MCF 10A (cell line): ENCODE results near the gene BHLHA15. TPM values are rescaled to one million over a fixed set of nuclear protein-coding genes. Genes with fewer than 3 reads are reported as not detected.

ENCODE experiments used
- BruUV-seq: library from RNA; stranded (reverse); fragments of 400-500 nt; replicated peaks from 2 replicates; lab custom pipeline; 2021; lab: Mats Ljungman, UMichigan
- CTCF ChIA-PET: fragments of 300-600 bp; sonication (Branson Sonifier 250); formaldehyde crosslinking; extraction: SDS; loops from one replicate; lab custom pipeline; 2021; ENCODE audit warnings: antibody characterized with exemption, inconsistent platforms; lab: Yijun Ruan, JAX
- POLR2A ChIA-PET: fragments of 300-600, 350-650 bp; sonication (Branson Sonifier 250); formaldehyde crosslinking; extraction: SDS; loops from one replicate; lab custom pipeline; 2020; ENCODE audit warnings: antibody characterized with exemption, inconsistent platforms; lab: Yijun Ruan, JAX
- DNase-seq: peaks from one replicate; pipeline ENCODE4 v3.0.0-alpha.2; 2018; ENCODE audit not compliant: unreplicated experiment
- H3K27ac Mint-ChIP-seq: one replicate; pipeline ENCODE4 v1.8.0; 2022; ENCODE audit warnings: mild to moderate bottlenecking, low read depth, mixed read lengths; ENCODE audit not compliant: unreplicated experiment
- H3K27me3 Mint-ChIP-seq: one replicate; pipeline ENCODE4 v1.8.0; 2022; ENCODE audit warnings: mixed read lengths; ENCODE audit not compliant: insufficient read depth, unreplicated experiment
- H3K36me3 Mint-ChIP-seq: one replicate; pipeline ENCODE4 v1.8.0; 2022; ENCODE audit warnings: mild to moderate bottlenecking, moderate library complexity, mixed read lengths; ENCODE audit not compliant: insufficient read depth, unreplicated experiment
- H3K4me1 Mint-ChIP-seq: one replicate; pipeline ENCODE4 v1.8.0; 2022; ENCODE audit warnings: mixed read lengths; ENCODE audit not compliant: insufficient read depth, unreplicated experiment
- H3K4me3 Mint-ChIP-seq: one replicate; pipeline ENCODE4 v1.8.0; 2022; ENCODE audit warnings: mild to moderate bottlenecking, moderate library complexity, mixed read lengths; ENCODE audit not compliant: unreplicated experiment
- H3K9me3 Mint-ChIP-seq: one replicate; pipeline ENCODE4 v1.8.0; 2022; ENCODE audit warnings: mixed read lengths; ENCODE audit not compliant: unreplicated experiment
- intact Hi-C: fragments of 100-400 bp; cut with micrococcal nuclease; formaldehyde crosslinking; loops from 2 replicates; pipeline ENCODE4 v1.14.1; 2022
- total RNA-seq: library from RNA; stranded (reverse); gene quantifications from 2 replicates; pipeline ENCODE4 v1.2.3, GENCODE V29; 2022
- TF ChIP-seq, protein P1 (sequence below): fragments of 200-600 bp; IDR thresholded peaks from one replicate; pipeline ENCODE4 v1.8.0; 2022; ENCODE audit warnings: antibody characterized with exemption, mild to moderate bottlenecking; ENCODE audit not compliant: unreplicated experiment

Gene BHLHA15
- total RNA-seq, 1 experiment from 2014 or later, result 3.2 TPM

DNA sequence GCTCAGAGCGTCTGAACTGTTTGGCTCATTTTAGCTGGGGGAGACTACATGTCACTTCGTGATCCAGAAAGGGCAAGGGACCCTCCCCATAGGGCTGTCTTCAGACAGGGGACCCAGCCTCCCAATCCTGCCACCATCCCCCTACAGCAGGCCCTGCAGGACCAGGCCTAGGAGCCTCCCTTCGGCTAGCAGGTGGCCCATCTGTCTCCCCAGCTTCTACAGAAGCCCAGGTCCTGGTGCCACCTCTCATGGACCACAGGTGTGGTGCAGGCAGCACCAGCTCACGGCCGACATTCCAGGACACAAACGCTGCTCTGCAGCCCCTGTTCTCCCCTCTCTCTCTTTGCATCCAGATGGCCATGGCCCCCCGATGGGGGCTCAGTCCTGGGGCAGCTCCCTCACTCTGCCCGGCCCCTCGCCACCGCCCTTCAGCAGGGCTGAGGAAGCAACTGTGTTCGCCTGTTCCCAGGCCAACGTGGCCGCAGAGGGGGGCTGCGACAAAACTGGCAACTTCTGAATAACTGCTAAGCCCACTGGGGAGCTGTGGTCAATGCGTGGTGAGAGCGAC is 30.5 kb downstream of the BHLHA15 start:
- ChIA-PET CTCF (interaction anchor here (0.7 to 1.1 kb wide), 3 partner anchors 8 to 724 kb away, joined by 3 to 6 read pairs (median 3); no protein-coding TSS in a partner anchor), POLR2A (no interaction called here)
- no peak overlapping the region for H3K27ac Mint-ChIP-seq

GRCh38 chr7:98242342-98242741 is 31.1 kb downstream of the BHLHA15 start:
- CTCF ChIA-PET, result interaction anchor here (0.7 to 1.1 kb wide), 2 partner anchors 8 to 723 kb away, joined by 3 to 6 read pairs; no protein-coding TSS in a partner anchor
- Mint-ChIP-seq H3K27ac (no peak overlapping the region), H3K36me3 (peaks cover 12% of the 10 kb centered on the region), H3K27me3 (no peaks in the 10 kb centered on the region), H3K4me3 (no peak overlapping the region), H3K4me1 (no peaks in the 10 kb centered on the region), H3K9me3 (no peaks in the 10 kb centered on the region)
- TF ChIP-seq, protein P1, sequence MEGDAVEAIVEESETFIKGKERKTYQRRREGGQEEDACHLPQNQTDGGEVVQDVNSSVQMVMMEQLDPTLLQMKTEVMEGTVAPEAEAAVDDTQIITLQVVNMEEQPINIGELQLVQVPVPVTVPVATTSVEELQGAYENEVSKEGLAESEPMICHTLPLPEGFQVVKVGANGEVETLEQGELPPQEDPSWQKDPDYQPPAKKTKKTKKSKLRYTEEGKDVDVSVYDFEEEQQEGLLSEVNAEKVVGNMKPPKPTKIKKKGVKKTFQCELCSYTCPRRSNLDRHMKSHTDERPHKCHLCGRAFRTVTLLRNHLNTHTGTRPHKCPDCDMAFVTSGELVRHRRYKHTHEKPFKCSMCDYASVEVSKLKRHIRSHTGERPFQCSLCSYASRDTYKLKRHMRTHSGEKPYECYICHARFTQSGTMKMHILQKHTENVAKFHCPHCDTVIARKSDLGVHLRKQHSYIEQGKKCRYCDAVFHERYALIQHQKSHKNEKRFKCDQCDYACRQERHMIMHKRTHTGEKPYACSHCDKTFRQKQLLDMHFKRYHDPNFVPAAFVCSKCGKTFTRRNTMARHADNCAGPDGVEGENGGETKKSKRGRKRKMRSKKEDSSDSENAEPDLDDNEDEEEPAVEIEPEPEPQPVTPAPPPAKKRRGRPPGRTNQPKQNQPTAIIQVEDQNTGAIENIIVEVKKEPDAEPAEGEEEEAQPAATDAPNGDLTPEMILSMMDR, result no peak
- intact Hi-C loops, result no loop called here
- BruUV-seq, result no TSS peak
- POLR2A ChIA-PET, result no interaction called here
- no peak for DNase-seq

More for the DNA sequence above, 30.5 kb downstream of the BHLHA15 start:
- no peak for DNase-seq
- TF ChIP-seq, protein P1, result no peak
- H3K27me3 Mint-ChIP-seq, result no peaks in the 10 kb centered on the region
- H3K9me3 Mint-ChIP-seq, result no peaks in the 10 kb centered on the region
- H3K4me3 Mint-ChIP-seq, result no peak overlapping the region
- no TSS peak for BruUV-seq
- peaks cover 12% of the 10 kb centered on the region for H3K36me3 Mint-ChIP-seq
- no peaks in the 10 kb centered on the region for H3K4me1 Mint-ChIP-seq
- intact Hi-C loops, result loop anchor here (1.0 kb wide), 1 partner anchor 220 kb away; no protein-coding TSS in a partner anchor

GRCh38 chr7:98242934-98243333 is 31.7 kb downstream of the BHLHA15 start:
- no peaks in the 10 kb centered on the region for H3K9me3 Mint-ChIP-seq
- no peaks in the 10 kb centered on the region for H3K27me3 Mint-ChIP-seq
- no peak for DNase-seq
- TF ChIP-seq, protein P1, result no peak
- CTCF ChIA-PET, result no interaction called here
- H3K4me1 Mint-ChIP-seq, result no peaks in the 10 kb centered on the region
- H3K36me3 Mint-ChIP-seq, result peaks cover 12% of the 10 kb centered on the region
- BruUV-seq, result no TSS peak
- no peak overlapping the region for H3K4me3 Mint-ChIP-seq
- H3K27ac Mint-ChIP-seq, result no peak overlapping the region
- intact Hi-C loops, result no loop called here
- POLR2A ChIA-PET, result no interaction called here

GRCh38 chr7:98244871-98245270 is 33.6 kb downstream of the BHLHA15 start:
- H3K9me3 Mint-ChIP-seq, result no peaks in the 10 kb centered on the region
- H3K27ac Mint-ChIP-seq, result no peak overlapping the region
- H3K4me1 Mint-ChIP-seq, result no peaks in the 10 kb centered on the region
- H3K4me3 Mint-ChIP-seq, result no peak overlapping the region
- DNase-seq, result no peak
- intact Hi-C loops, result no loop called here
- ChIA-PET POLR2A (no interaction called here), CTCF (no interaction called here)
- H3K36me3 Mint-ChIP-seq, result peaks cover 6% of the 10 kb centered on the region
- TF ChIP-seq, protein P1, result no peak
- no TSS peak for BruUV-seq
- H3K27me3 Mint-ChIP-seq, result no peaks in the 10 kb centered on the region
